GM18502 (cell line): ENCODE results near the gene IL1RAP.
A peak's percentile ranks its signal among the peaks of the same experiment; 100 is the strongest.
"Not testable (repeated sequence)": the region's sequence is repeated elsewhere in the genome, so short reads cannot be mapped to it uniquely, and the experiment has no call there.

Experiments
- ATAC-seq: cut with Tn5 transposase; IDR thresholded peaks from one replicate; pipeline ENCODE4 v1.9.1; 2021; ENCODE audit warnings: mild to moderate bottlenecking; ENCODE audit not compliant: unreplicated experiment, poor library complexity

IL1RAP gene

DNA sequence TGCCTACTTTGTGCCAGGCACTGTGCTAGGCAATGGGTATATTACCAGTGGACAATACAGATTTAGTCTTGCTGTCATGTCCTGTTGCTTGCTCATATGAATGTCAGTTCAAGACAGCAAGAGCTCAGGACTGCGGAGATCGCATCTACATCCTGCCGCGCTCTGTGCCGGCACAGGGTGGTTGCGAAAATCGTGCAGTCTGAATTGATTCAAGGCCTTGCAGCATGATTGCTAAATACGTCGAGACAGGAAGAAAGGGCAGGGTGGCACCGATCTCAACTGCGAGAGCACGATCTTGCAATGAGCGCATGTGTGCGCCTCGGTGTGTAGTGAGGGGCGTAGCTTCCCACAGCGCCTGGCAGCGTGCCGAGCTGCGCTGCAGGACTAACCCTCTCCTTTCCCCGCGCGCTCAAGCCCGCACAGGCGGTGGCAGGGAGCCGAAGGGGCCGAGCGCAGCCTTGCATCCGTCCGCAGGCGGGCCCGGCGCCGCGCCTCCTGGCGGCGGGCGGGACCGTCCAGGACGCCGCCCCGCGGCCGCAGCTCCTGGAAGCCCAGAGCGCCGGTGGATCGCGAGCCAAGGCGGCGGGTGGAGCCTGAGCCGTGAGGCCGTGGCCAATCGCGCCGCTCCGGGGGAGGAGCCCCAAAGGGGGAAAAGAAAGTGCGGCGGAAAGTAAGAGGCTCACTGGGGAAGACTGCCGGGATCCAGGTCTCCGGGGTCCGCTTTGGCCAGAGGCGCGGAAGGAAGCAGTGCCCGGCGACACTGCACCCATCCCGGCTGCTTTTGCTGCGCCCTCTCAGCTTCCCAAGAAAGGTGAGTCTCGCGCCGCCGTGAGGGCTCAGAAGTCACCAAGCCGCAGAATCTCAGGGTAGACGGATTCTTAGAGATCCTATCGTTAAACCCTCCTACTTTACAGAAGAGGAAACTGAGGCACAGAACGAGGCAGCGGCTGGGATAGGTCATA lies at the start of gene IL1RAP:
IL1RAP (plus strand) TSS at position 677 of the 962 bp plus-strand sequence. CDS start 50,205 bp downstream, outside the sequence.
- ATAC-seq: peak; percentile 98

- no peak for ATAC-seq
Measured at GRCh38 chr3:190467922-190468321, 46.0 kb upstream of the IL1RAP start.

- not testable (repeated sequence) for ATAC-seq
Measured at GRCh38 chr3:190473261-190473660, 40.6 kb upstream of the IL1RAP start.

DNA sequence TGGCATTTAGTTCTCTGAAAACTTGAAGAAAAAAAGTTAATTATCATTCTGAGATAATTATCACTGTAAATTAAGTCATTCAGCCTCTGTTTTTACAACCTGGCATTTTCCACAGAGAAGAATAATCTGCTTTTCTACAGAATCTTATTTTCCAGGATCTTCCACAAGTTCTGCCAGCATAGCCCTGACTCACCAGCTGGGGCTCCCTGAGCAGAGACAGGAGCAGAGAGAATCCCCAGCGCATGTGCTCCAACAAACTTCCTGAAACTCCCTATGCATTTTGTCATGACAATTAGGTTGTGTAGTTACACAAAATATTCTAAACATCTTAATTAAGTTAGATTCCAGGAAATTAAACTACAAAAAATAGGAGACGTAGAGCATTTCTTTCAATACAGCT lies 32.1 kb upstream of the IL1RAP start:
- no peak for ATAC-seq

- ATAC-seq: no peak
Measured at GRCh38 chr3:190485830-190486532, 27.9 kb upstream of the IL1RAP start.

- no peak for ATAC-seq
Measured at GRCh38 chr3:190486533-190486864, 27.4 kb upstream of the IL1RAP start.

- no peak for ATAC-seq
Measured at GRCh38 chr3:190486908-190487607, 26.8 kb upstream of the IL1RAP start.

GRCh38 chr3:190491533-190492054 lies 22.3 kb upstream of the IL1RAP start:
- ATAC-seq: no peak

DNA sequence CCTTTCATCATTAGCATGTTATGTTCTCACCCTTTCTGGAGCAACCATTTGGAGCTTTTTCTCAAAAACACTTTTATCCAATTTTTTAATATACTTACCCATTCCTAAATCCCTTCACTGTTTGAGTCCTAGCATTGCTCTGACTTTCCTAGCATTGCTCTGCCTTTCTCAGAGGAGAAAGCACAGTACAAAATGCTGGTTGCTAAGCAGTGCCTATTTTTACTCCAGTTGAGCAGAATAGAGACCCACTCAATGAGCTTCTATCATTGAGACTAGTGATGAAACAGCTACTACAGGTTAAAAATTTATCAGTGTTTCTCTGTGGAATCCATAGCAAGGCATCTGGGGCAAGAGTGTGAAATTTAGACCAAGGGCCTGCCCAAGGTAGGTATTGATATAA lies 21.8 kb upstream of the IL1RAP start:
- ATAC-seq: no peak

GRCh38 chr3:190492966-190493365 lies 20.9 kb upstream of the IL1RAP start:
- no peak for ATAC-seq

- no peak for ATAC-seq
Measured at GRCh38 chr3:190494907-190495306, 19.0 kb upstream of the IL1RAP start.

- no peak for ATAC-seq
Measured at GRCh38 chr3:190495354-190495753, 18.5 kb upstream of the IL1RAP start.

DNA sequence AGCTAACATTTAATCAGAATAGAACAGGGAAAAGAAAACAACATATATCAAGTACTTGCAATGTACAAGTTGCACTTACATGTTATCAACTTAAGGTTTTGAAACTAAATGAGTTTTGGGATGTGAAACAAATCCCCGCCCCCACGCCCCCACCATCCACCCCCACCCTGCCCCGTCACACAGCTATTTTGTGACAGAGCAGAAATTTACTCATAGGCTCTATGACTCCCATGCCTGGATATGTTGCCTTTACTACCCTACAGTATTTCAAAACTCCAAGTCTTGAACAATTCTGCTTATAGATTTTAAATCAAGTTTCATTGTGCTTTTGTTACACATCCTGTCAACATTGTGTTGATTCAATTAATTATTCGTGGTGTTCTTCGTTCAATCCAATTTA lies 18.1 kb upstream of the IL1RAP start:
- ATAC-seq: no peak

DNA sequence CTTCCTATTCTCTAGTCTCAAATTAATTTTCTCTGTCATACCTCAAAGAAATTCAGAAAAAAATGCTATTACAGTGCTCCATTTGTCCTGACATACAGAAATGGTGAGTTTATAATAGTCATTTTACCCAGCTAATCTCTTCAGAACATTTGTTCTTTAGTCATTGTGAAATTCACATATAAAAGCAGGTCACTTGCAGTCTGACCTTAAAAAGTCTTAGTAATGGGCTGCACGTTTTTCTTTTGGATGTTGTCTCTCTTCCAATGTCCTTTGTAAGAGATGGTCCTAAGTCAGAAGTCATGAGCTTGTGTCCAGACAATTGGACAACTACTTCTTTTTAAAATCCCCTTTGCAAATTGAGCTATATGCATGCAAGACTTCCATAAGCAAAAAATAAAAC lies 17.0 kb upstream of the IL1RAP start:
- no peak for ATAC-seq

GRCh38 chr3:190497811-190498210 lies 16.1 kb upstream of the IL1RAP start:
- ATAC-seq: no peak

DNA sequence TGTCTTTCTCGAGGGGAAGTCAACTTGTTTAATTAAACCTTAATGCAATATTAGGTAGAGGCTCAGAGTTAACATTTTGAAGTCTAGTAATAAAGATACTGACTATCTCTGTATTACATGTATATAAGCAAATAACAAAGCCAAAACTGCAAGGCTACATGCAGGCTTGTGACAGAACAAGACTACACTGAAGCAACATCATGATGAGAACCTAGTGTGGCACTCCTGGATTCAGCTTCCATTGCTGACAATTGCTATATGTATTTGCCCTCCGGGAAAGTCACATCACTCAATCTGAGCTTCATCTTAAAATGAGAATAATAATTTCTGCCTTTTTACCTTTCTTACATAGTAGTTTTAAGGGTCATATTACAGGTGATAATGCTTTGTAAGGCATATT lies 15.6 kb upstream of the IL1RAP start:
- ATAC-seq: no peak

GRCh38 chr3:190499122-190499521 lies 14.8 kb upstream of the IL1RAP start:
- ATAC-seq: no peak

DNA sequence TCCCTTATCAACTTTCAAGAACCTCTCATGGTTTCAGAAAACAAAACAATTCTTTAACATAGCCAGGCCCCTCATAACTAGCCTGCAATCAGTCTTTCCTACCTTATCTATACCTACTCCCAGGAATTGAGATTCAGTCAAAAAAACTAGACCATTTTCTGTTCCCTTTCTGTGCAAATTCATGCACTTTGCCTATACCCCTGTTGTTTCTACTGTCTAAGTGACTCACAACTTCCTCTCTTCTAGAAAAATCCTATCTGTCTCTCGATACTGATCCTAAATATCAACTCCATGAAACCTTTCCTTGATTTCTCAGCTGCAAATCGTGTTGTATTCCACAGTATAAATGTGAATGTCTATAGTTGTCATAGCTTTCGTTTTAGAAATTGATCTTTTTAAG lies 10.9 kb upstream of the IL1RAP start:
- ATAC-seq: no peak

- no peak for ATAC-seq
Measured at GRCh38 chr3:190504354-190505125, 9.3 kb upstream of the IL1RAP start.
